HCT116 (cell line): ENCODE results near the gene EHD3.

ENCODE experiments used
- CEBPB ChIP-seq: IDR thresholded peaks from 2 replicates; pipeline ENCODE4 v1.6.1; 2012; ENCODE audit warnings: low read depth
- ELF1 ChIP-seq: IDR thresholded peaks from 2 replicates; pipeline ENCODE4 v1.6.1; 2012; ENCODE audit warnings: low read depth, borderline replicate concordance
- JUND ChIP-seq: IDR thresholded peaks from 2 replicates; pipeline ENCODE4 v1.6.1; 2012
- POLR2A ChIP-seq: IDR thresholded peaks from 2 replicates; pipeline ENCODE4 v1.7.0; 2011; ENCODE audit warnings: borderline replicate concordance; ENCODE audit not compliant: insufficient read depth, insufficient read length; ENCODE audit errors: extremely low read depth
- RAD21 ChIP-seq: IDR thresholded peaks from 2 replicates; pipeline ENCODE4 v1.6.1; 2012; ENCODE audit warnings: low read depth, mild to moderate bottlenecking
- SRF ChIP-seq: IDR thresholded peaks from 2 replicates; pipeline ENCODE4 v1.6.1; 2012; ENCODE audit warnings: low read depth
- ZFX ChIP-seq: fragments of 450-650 bp; IDR thresholded peaks from 2 replicates; pipeline ENCODE4 v1.6.1; 2017
- ZNF274 ChIP-seq: fragments of 200-500 bp; sonication (Bioruptor generic); IDR thresholded peaks from 2 replicates; pipeline ENCODE4 v1.6.1; 2014; ENCODE audit warnings: mild to moderate bottlenecking, low read depth, low read length, inconsistent platforms
- TF ChIP-seq, protein P1 (sequence below), 3 experiments: fragments of 200-600 bp in 1 of 3; sonication (generic) in 1 of 3; IDR thresholded peaks in 2 of 3; conservative IDR thresholded peaks in 1 of 3; 2 replicates each; pipeline ENCODE4 v1.5.1; 2012 to 2017; ENCODE audit warnings: low read depth in 2 of 3, low read length in 2 of 3, antibody characterized with exemption in 1 of 3, borderline replicate concordance in 1 of 3, control low read depth in 1 of 3, mild to moderate bottlenecking in 1 of 3, mixed read lengths in 1 of 3, mixed run types in 1 of 3, moderate library complexity in 1 of 3; ENCODE audit not compliant: insufficient read depth in 1 of 3
- TF ChIP-seq, protein P2 (sequence below): IDR thresholded peaks from 2 replicates; pipeline ENCODE4 v1.6.1; 2012; ENCODE audit warnings: low read depth

DNA sequence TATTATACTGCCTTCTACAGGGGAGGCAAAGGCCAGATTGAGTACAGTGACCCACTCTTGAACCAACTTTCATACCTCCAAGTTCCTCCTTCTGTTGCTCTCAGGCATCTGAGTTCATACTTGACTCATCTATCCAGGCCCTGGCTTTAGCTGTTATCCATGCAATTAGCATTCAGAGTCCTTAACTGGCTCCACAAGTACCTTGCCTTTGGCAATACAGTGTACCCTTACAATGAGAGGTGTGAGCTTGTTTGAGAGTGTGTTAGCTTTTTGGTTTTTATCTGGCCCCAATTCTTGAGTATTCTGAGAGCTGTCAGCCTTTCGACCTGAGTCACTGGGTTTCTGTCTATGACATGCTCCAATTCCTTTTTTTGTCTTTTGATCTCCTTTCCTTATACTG is 60.2 kb downstream of the EHD3 start:
- no peak for TF ChIP-seq SRF
- TF ChIP-seq, protein P1, sequence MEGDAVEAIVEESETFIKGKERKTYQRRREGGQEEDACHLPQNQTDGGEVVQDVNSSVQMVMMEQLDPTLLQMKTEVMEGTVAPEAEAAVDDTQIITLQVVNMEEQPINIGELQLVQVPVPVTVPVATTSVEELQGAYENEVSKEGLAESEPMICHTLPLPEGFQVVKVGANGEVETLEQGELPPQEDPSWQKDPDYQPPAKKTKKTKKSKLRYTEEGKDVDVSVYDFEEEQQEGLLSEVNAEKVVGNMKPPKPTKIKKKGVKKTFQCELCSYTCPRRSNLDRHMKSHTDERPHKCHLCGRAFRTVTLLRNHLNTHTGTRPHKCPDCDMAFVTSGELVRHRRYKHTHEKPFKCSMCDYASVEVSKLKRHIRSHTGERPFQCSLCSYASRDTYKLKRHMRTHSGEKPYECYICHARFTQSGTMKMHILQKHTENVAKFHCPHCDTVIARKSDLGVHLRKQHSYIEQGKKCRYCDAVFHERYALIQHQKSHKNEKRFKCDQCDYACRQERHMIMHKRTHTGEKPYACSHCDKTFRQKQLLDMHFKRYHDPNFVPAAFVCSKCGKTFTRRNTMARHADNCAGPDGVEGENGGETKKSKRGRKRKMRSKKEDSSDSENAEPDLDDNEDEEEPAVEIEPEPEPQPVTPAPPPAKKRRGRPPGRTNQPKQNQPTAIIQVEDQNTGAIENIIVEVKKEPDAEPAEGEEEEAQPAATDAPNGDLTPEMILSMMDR (IDR thresholded peaks at IDR 0.05 in 2 of 3, conservative IDR thresholded peaks at IDR 0.05 in 1 of 3; ENCODE audit: borderline replicate concordance in 1 of 3, insufficient read depth in 1 of 3, low read depth in 2 of 3, low read length in 2 of 3), result no peak
- no peak for TF ChIP-seq ZNF274
- no peak for TF ChIP-seq ZFX
- TF ChIP-seq, protein P2, sequence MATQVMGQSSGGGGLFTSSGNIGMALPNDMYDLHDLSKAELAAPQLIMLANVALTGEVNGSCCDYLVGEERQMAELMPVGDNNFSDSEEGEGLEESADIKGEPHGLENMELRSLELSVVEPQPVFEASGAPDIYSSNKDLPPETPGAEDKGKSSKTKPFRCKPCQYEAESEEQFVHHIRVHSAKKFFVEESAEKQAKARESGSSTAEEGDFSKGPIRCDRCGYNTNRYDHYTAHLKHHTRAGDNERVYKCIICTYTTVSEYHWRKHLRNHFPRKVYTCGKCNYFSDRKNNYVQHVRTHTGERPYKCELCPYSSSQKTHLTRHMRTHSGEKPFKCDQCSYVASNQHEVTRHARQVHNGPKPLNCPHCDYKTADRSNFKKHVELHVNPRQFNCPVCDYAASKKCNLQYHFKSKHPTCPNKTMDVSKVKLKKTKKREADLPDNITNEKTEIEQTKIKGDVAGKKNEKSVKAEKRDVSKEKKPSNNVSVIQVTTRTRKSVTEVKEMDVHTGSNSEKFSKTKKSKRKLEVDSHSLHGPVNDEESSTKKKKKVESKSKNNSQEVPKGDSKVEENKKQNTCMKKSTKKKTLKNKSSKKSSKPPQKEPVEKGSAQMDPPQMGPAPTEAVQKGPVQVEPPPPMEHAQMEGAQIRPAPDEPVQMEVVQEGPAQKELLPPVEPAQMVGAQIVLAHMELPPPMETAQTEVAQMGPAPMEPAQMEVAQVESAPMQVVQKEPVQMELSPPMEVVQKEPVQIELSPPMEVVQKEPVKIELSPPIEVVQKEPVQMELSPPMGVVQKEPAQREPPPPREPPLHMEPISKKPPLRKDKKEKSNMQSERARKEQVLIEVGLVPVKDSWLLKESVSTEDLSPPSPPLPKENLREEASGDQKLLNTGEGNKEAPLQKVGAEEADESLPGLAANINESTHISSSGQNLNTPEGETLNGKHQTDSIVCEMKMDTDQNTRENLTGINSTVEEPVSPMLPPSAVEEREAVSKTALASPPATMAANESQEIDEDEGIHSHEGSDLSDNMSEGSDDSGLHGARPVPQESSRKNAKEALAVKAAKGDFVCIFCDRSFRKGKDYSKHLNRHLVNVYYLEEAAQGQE, result no peak
- TF ChIP-seq ELF1, result no peak
- TF ChIP-seq POLR2A, result no peak
- no peak for TF ChIP-seq JUND
- TF ChIP-seq RAD21, result no peak
- no peak for TF ChIP-seq CEBPB
